SH-SY5Y (cell line): ENCODE results near the gene SNTG2.

Experiments
- GATA2 ChIP-seq: IDR thresholded peaks from 2 replicates; pipeline ENCODE4 v1.6.1; 2011; ENCODE audit warnings: mild to moderate bottlenecking, low read depth, low read length
- GATA3 ChIP-seq: IDR thresholded peaks from 2 replicates; pipeline ENCODE4 v1.6.1; 2011; ENCODE audit warnings: low read depth, mild to moderate bottlenecking, low read length, moderate library complexity

- TF ChIP-seq GATA2 (no peak), GATA3 (no peak)
These were observed 127.7 kb downstream of the SNTG2 start for GRCh38 chr2:1078326-1078725.
